H1 (cell line): Measurements from ENCODE around the gene UQCR10. TPM values are rescaled to one million over a fixed set of nuclear protein-coding genes. Genes with fewer than 3 reads are reported as not detected.

ENCODE experiments used
- CTCF ChIA-PET: fragments of 300-600 bp; sonication (Branson Sonifier 250); formaldehyde crosslinking; loops from one replicate; lab custom pipeline; 2021; ENCODE audit not compliant: partially characterized antibody; lab: Charles Lee
- POLR2A ChIA-PET: fragments of 300-600 bp; sonication (Branson Sonifier 250); formaldehyde crosslinking; loops from one replicate; lab custom pipeline; 2021; ENCODE audit warnings: inconsistent platforms; ENCODE audit not compliant: partially characterized antibody; lab: Charles Lee
- DNase-seq, 2 experiments: peaks; one replicate each; pipeline versions ENCODE4 v3.0.0 to v3.0.0-alpha.2; 2010 to 2022; ENCODE audit warnings: low spot score in 2 of 2, low read depth in 1 of 2, mixed read lengths in 1 of 2
- FAIRE-seq: peaks from 2 replicates; lab custom pipeline; 2011; peaks lifted over from hg19 to GRCh38; lab: Jason Lieb, UNC
- H2AFZ ChIP-seq: 2 replicates; pipeline ENCODE4 v1.8.1; 2012; ENCODE audit warnings: low read length, inconsistent platforms
- H2AK5ac ChIP-seq: 2 replicates; pipeline ENCODE4 v1.6.1; 2013; ENCODE audit warnings: low read depth, low read length
- H2BK120ac ChIP-seq: replicated peaks from 2 replicates; pipeline ENCODE3; 2013; ENCODE audit warnings: low read depth, low read length, inconsistent platforms
- H2BK12ac ChIP-seq: 2 replicates; pipeline ENCODE4 v1.6.1; 2013; ENCODE audit warnings: low read depth, low read length
- H2BK15ac ChIP-seq: 2 replicates; pipeline ENCODE4 v1.6.1; 2013; ENCODE audit warnings: low read length
- H2BK20ac ChIP-seq: 2 replicates; pipeline ENCODE4 v1.6.1; 2013; ENCODE audit warnings: low read length
- H2BK5ac ChIP-seq: 2 replicates; pipeline ENCODE4 v1.6.1; 2013; ENCODE audit warnings: low read depth, low read length
- H3K14ac ChIP-seq: 2 replicates; pipeline ENCODE4 v1.6.1; 2013; ENCODE audit warnings: inconsistent platforms; ENCODE audit not compliant: insufficient read length
- H3K18ac ChIP-seq: 2 replicates; pipeline ENCODE4 v1.6.1; 2013; ENCODE audit warnings: low read length; ENCODE audit errors: extremely low read depth
- H3K23ac ChIP-seq: 2 replicates; pipeline ENCODE4 v1.6.1; 2013; ENCODE audit warnings: inconsistent platforms; ENCODE audit not compliant: insufficient read length
- H3K23me2 ChIP-seq: 2 replicates; pipeline ENCODE4 v1.6.1; 2013; ENCODE audit warnings: low read depth, low read length
- H3K27ac ChIP-seq: 2 replicates; pipeline ENCODE4 v1.6.1; 2011; ENCODE audit warnings: low read depth, low read length, inconsistent platforms
- H3K27me3 ChIP-seq, 4 experiments: replicated peaks in 1 of 4; 1 replicate in 1 of 4; 2 replicates in 3 of 4; pipeline versions ENCODE4 v1.6.1 to v1.8.1; 2011 to 2013; ENCODE audit warnings: low read length in 3 of 4, mild to moderate bottlenecking in 3 of 4, inconsistent platforms in 2 of 4, mixed read lengths in 2 of 4, moderate library complexity in 1 of 4; ENCODE audit not compliant: control insufficient read depth in 3 of 4, insufficient read depth in 3 of 4; ENCODE audit errors: extremely low read depth in 1 of 4
- H3K36me3 ChIP-seq, 4 experiments: 2 replicates each; pipeline versions ENCODE4 v1.6.1 to v1.8.1; 2011 to 2013; ENCODE audit warnings: mild to moderate bottlenecking in 4 of 4, low read length in 3 of 4, moderate library complexity in 2 of 4, control low read depth in 1 of 4, inconsistent platforms in 1 of 4; ENCODE audit not compliant: insufficient read depth in 4 of 4, control insufficient read depth in 2 of 4
- H3K4ac ChIP-seq: replicated peaks from 2 replicates; pipeline ENCODE3; 2013; ENCODE audit warnings: low read length, low read depth, mixed read lengths, inconsistent platforms; ENCODE audit not compliant: insufficient read length
- H3K4me1 ChIP-seq, 4 experiments: replicated peaks in 1 of 4; 1 replicate in 1 of 4; 2 replicates in 3 of 4; pipeline versions ENCODE4 v1.6.1 to v1.8.1; 2011 to 2013; ENCODE audit warnings: low read length in 3 of 4, inconsistent platforms in 2 of 4, mixed read lengths in 1 of 4; ENCODE audit not compliant: insufficient read depth in 4 of 4, control insufficient read depth in 3 of 4
- H3K4me2 ChIP-seq, 2 experiments: 2 replicates each; pipeline versions ENCODE4 v1.6.1 to v1.8.1; 2011 to 2013; ENCODE audit warnings: low read depth in 2 of 2, low read length in 2 of 2, control low read depth in 1 of 2, inconsistent platforms in 1 of 2, mild to moderate bottlenecking in 1 of 2; ENCODE audit not compliant: insufficient read depth in 1 of 2
- H3K4me3 ChIP-seq, 4 experiments: fragments of 200-600, 300-600 bp in 1 of 4; sonication (generic), shearing (Covaris generic), sonication (Bioruptor Twin) in 1 of 4; 2 replicates each; pipeline versions ENCODE4 v1.5.1 to v1.8.1; 2011 to 2016; ENCODE audit warnings: low read length in 4 of 4, low read depth in 3 of 4, control low read depth in 2 of 4, inconsistent platforms in 2 of 4, mild to moderate bottlenecking in 2 of 4, mixed read lengths in 1 of 4, moderate library complexity in 1 of 4; ENCODE audit not compliant: insufficient read depth in 2 of 4; ENCODE audit errors: extremely low read depth in 1 of 4
- H3K56ac ChIP-seq: replicated peaks from 2 replicates; pipeline ENCODE3; 2013; ENCODE audit warnings: low read depth, mild to moderate bottlenecking, mixed read lengths, low read length, inconsistent platforms; ENCODE audit not compliant: insufficient read length
- H3K79me1 ChIP-seq: 2 replicates; pipeline ENCODE4 v1.6.1; 2013; ENCODE audit warnings: low read depth, low read length, control low read depth
- H3K79me2 ChIP-seq, 2 experiments: 2 replicates each; pipeline versions ENCODE4 v1.6.1 to v1.8.1; 2012 to 2013; ENCODE audit warnings: low read length in 2 of 2, mild to moderate bottlenecking in 2 of 2, inconsistent platforms in 1 of 2; ENCODE audit not compliant: insufficient read depth in 2 of 2, control insufficient read depth in 1 of 2
- H3K9ac ChIP-seq, 4 experiments: replicated peaks in 1 of 4; 1 replicate in 1 of 4; 2 replicates in 3 of 4; pipeline versions ENCODE4 v1.6.1 to v1.8.1; 2011 to 2013; ENCODE audit warnings: low read depth in 3 of 4, low read length in 3 of 4, control low read depth in 2 of 4, mild to moderate bottlenecking in 2 of 4, moderate library complexity in 2 of 4, inconsistent platforms in 1 of 4; ENCODE audit errors: extremely low read depth in 1 of 4
- H3K9me3 ChIP-seq, 2 experiments: 2 replicates each; pipeline versions ENCODE4 v1.6.1 to v1.8.1; 2012 to 2013; ENCODE audit warnings: mild to moderate bottlenecking in 2 of 2, moderate library complexity in 2 of 2, control low read depth in 1 of 2, inconsistent platforms in 1 of 2, low read depth in 1 of 2, low read length in 1 of 2, mixed read lengths in 1 of 2; ENCODE audit not compliant: insufficient read depth in 2 of 2
- H4K20me1 ChIP-seq, 2 experiments: replicated peaks in 1 of 2; 2 replicates each; pipeline versions ENCODE3 to v1.8.1; 2011 to 2013; ENCODE audit warnings: inconsistent platforms in 2 of 2, low read length in 2 of 2, mild to moderate bottlenecking in 1 of 2; ENCODE audit not compliant: insufficient read depth in 2 of 2, control insufficient read depth in 1 of 2
- H4K5ac ChIP-seq: 2 replicates; pipeline ENCODE4 v1.6.1; 2013; ENCODE audit warnings: low read length, low read depth, mixed read lengths, inconsistent platforms; ENCODE audit not compliant: insufficient read length
- H4K8ac ChIP-seq: 2 replicates; pipeline ENCODE4 v1.8.0; 2013; ENCODE audit warnings: mild to moderate bottlenecking, moderate library complexity, low read length, inconsistent platforms; ENCODE audit not compliant: insufficient read depth; ENCODE audit errors: extremely low read depth
- H4K91ac ChIP-seq: replicated peaks from 2 replicates; pipeline ENCODE3; 2013; ENCODE audit warnings: low read length, mixed read lengths, inconsistent platforms; ENCODE audit not compliant: insufficient read length
- BCL11A ChIP-seq, 2 experiments: IDR thresholded peaks; one replicate each; pipeline ENCODE4 v1.6.1; 2011; ENCODE audit warnings: low read depth in 2 of 2, low read length in 2 of 2, mild to moderate bottlenecking in 2 of 2
- EP300 ChIP-seq, 2 experiments: IDR thresholded peaks; 1 replicate in 1 of 2; 2 replicates in 1 of 2; pipeline ENCODE4 v1.6.1; 2011 to 2012; ENCODE audit warnings: low read depth in 2 of 2, low read length in 2 of 2, mild to moderate bottlenecking in 2 of 2, borderline replicate concordance in 1 of 2, inconsistent platforms in 1 of 2, moderate library complexity in 1 of 2
- EZH2 ChIP-seq: fragments of 200-600 bp; sonication (generic); IDR thresholded peaks from 2 replicates; pipeline ENCODE4 v1.7.1; 2012; ENCODE audit warnings: low read depth, mild to moderate bottlenecking, moderate library complexity, low read length, inconsistent platforms; ENCODE audit not compliant: severe bottlenecking
- KDM4A ChIP-seq: IDR thresholded peaks from one replicate; pipeline ENCODE4 v1.7.1; 2012; ENCODE audit warnings: low read depth, mild to moderate bottlenecking, moderate library complexity, low read length, inconsistent platforms; ENCODE audit not compliant: severe bottlenecking
- SAP30 ChIP-seq: fragments of 300-600 bp; sonication (generic); IDR thresholded peaks from 2 replicates; pipeline ENCODE4 v1.7.1; 2012; ENCODE audit warnings: low read length, moderate library complexity, mild to moderate bottlenecking, inconsistent platforms; ENCODE audit not compliant: insufficient read depth, insufficient replicate concordance
- SIX5 ChIP-seq: IDR thresholded peaks from 2 replicates; pipeline ENCODE4 v1.6.1; 2011; ENCODE audit warnings: mild to moderate bottlenecking, low read depth, low read length
- TAF7 ChIP-seq: optimal IDR thresholded peaks from 2 replicates; pipeline ENCODE3; 2011; ENCODE audit warnings: low read depth, mild to moderate bottlenecking, inconsistent platforms, low read length, moderate library complexity, borderline replicate concordance
- WGBS, 2 experiments: shearing (Covaris generic) in 1 of 2; methylation state at CpG; one replicate each; pipeline versions ENCODE4 v1.1.6 to v1.1.7; 2013 to 2015; ENCODE audit warnings: low lambda C conversion rate in 2 of 2, mixed read lengths in 2 of 2, inconsistent platforms in 1 of 2, low coverage in 1 of 2, missing lambda C conversion rate in 1 of 2; ENCODE audit not compliant: insufficient replicate concordance in 2 of 2, insufficient coverage in 1 of 2, insufficient read length in 1 of 2; ENCODE audit errors: extremely low coverage in 1 of 2, missing lambda C conversion rate in 1 of 2; 5-methylcytosine and 5-hydroxymethylcytosine counted together
- polyA plus RNA-seq, 7 experiments: library from polyadenylated mRNA; depleted of rRNA in 3 of 7; stranded (reverse) in 5 of 7; unstranded in 2 of 7; fragments of >200 nt in 5 of 7; fragments of 200-250 nt in 2 of 7; gene quantifications; 1 replicate in 5 of 7; 2 replicates in 1 of 7; 4 replicates in 1 of 7; pipeline versions ENCODE4 v1.2.1 to v1.2.3, GENCODE V29; 2011 to 2013; ENCODE audit warnings: missing spikeins in 2 of 7, mixed read lengths in 2 of 7
- total RNA-seq: library from RNA; stranded (reverse); fragmentation: NEBNext Ultra II Directional; extraction: Animal tissue kit (Norgen Biotek cat#: 25700); gene quantifications from 2 replicates; pipeline ENCODE4 v1.2.1, GENCODE V29; 2021
- TF ChIP-seq, protein P1 (sequence below): IDR thresholded peaks from 2 replicates; pipeline ENCODE4 v1.6.1; 2011; ENCODE audit warnings: low read length, improper control_type of control experiment
- TF ChIP-seq, protein P2 (sequence below): IDR thresholded peaks from 2 replicates; pipeline ENCODE4 v1.6.1; 2012; ENCODE audit warnings: inconsistent platforms

The UQCR10 gene
- total and polyA plus RNA-seq, 2 of the 8 experiments (the other 6 are each of a cell fraction or from before 2014, with no cell fraction given), result 102 to 260 TPM

DNA sequence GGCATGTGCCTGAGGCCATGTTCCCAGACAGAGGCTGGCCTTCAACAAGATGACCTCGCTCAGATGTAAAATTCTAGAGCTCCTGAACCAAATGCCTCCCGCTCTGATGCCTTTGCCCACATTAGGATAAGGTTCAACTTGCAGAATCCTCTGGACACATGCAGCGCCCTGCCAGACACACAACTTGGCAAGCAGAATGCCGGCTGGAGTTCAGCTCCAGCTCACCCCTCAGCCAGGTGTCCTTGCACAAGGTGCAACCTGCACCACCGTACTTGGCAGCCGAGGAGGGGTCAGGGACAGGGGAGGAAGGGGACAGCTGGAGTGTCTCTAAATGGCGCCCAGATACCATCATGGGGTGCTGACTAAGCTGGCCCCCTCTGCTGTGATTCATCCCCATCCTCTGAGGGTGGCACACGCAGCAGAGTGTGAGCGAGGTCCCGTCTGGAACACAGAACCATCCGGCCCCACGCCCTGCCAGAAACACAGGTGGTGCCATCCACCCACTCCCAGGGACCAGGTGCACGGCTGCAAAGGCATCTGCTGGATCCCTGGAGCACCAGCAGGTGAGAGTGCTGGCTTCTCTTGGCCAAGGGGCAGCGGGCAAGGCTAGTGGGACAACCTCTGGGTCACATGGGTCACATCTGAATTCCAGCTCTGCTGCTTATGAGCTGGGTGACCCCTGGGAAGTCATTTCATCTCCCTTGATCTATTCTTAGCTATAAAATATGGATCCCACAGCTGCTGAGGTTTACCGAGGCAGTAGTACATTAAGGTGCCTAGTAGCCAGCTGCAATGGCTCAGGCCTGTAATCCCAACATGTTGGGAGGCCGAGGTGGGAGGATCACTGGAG lies 13.1 kb upstream of the UQCR10 start:
- WGBS, 2 experiments, result 80% methylated on average over 14 of the region's 16 CpGs; no CpG with 5 or more reads in 1 of the 2 experiments
- H3K4me2 ChIP-seq, result no peak overlapping the region
- no peaks in the 10 kb centered on the region for H3K23me2 ChIP-seq
- H3K56ac ChIP-seq, result no peak overlapping the region
- no peak overlapping the region for H3K27ac ChIP-seq
- no peak overlapping the region for H4K91ac ChIP-seq
- peaks cover 0 to 2% (median 0%) of the 10 kb centered on the region in 4 experiments; a peak in 2 of 7 replicates for H3K4me1 ChIP-seq
- no peak overlapping the region for H2BK12ac ChIP-seq
- H3K4ac ChIP-seq, result no peak overlapping the region
- no peak overlapping the region for H2AFZ ChIP-seq
- no peak overlapping the region for H3K4me3 ChIP-seq
- H2BK5ac ChIP-seq, result no peak overlapping the region
- H3K23ac ChIP-seq, result no peak overlapping the region
- ChIA-PET POLR2A (interaction anchor here (1.0 kb wide), 1 partner anchor 60 kb away, joined by 4 read pairs; no protein-coding TSS in a partner anchor), CTCF (interaction anchor here (1.3 to 2.4 kb wide), 5 partner anchors 9 to 335 kb away, joined by 3 to 9 read pairs (median 5); no protein-coding TSS in a partner anchor)
- H3K79me2 ChIP-seq, result no peaks in the 10 kb centered on the region
- H3K14ac ChIP-seq, result no peak overlapping the region
- DNase-seq, result no peak
- H2BK20ac ChIP-seq, result no peak overlapping the region
- no peak overlapping the region for H4K5ac ChIP-seq
- no peak overlapping the region; the same call in 1 of the 2 replicates for H4K8ac ChIP-seq
- FAIRE-seq, result no peak
- no peaks in the 10 kb centered on the region for H3K79me1 ChIP-seq
- H2BK120ac ChIP-seq, result no peak overlapping the region
- no peaks in the 10 kb centered on the region for H3K9me3 ChIP-seq
- H3K27me3 ChIP-seq, result no peaks in the 10 kb centered on the region
- peaks cover 0 to 1% of the 10 kb centered on the region in 2 experiments for H4K20me1 ChIP-seq
- H2AK5ac ChIP-seq, result no peak overlapping the region
- H3K36me3 ChIP-seq, result no peaks in the 10 kb centered on the region
- no peak overlapping the region for H2BK15ac ChIP-seq
- no peak overlapping the region for H3K9ac ChIP-seq
- no peak overlapping the region for H3K18ac ChIP-seq
- TF ChIP-seq, protein P1, sequence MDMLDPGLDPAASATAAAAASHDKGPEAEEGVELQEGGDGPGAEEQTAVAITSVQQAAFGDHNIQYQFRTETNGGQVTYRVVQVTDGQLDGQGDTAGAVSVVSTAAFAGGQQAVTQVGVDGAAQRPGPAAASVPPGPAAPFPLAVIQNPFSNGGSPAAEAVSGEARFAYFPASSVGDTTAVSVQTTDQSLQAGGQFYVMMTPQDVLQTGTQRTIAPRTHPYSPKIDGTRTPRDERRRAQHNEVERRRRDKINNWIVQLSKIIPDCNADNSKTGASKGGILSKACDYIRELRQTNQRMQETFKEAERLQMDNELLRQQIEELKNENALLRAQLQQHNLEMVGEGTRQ, result no peak
- TF ChIP-seq BCL11A (IDR thresholded peaks at IDR 0.05; ENCODE audit: low read depth in 2 of 2, low read length in 2 of 2), result no peak
- TF ChIP-seq, protein P2, sequence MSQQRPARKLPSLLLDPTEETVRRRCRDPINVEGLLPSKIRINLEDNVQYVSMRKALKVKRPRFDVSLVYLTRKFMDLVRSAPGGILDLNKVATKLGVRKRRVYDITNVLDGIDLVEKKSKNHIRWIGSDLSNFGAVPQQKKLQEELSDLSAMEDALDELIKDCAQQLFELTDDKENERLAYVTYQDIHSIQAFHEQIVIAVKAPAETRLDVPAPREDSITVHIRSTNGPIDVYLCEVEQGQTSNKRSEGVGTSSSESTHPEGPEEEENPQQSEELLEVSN, result no peak
- no peak for TF ChIP-seq EP300 (IDR thresholded peaks at IDR 0.05; ENCODE audit: borderline replicate concordance in 1 of 2, low read depth in 2 of 2, low read length in 2 of 2)
- TF ChIP-seq SAP30, result no peak
- no peak for TF ChIP-seq SIX5
- TF ChIP-seq TAF7, result no peak
- TF ChIP-seq KDM4A, result no peak
- TF ChIP-seq EZH2, result no peak
